IPS-18c (cell line): ENCODE data around the gene CABP7.
A peak's percentile ranks its signal among the peaks of the same experiment; 100 is the strongest.

ENCODE experiments used
- H3K4me3 ChIP-seq: 2 replicates; pipeline ENCODE4 v1.7.0; 2013; ENCODE audit warnings: low read depth, mild to moderate bottlenecking, low read length, moderate library complexity; ENCODE audit not compliant: insufficient read depth
- H3K9me3 ChIP-seq: one replicate; pipeline ENCODE4 v1.6.1; 2013; ENCODE audit warnings: mild to moderate bottlenecking, low read length, moderate library complexity; ENCODE audit not compliant: control insufficient read depth, insufficient read depth

CABP7 gene

GRCh38 chr22:29700206-29700899 lies 19.4 kb upstream of the CABP7 start:
- H3K9me3 ChIP-seq: peaks cover 7% of the 10 kb centered on the region

GRCh38 chr22:29700900-29701154 lies 19.0 kb upstream of the CABP7 start:
- Histone ChIP-seq H3K4me3 (no peak overlapping the region), H3K9me3 (peaks cover 7% of the 10 kb centered on the region)

More at GRCh38 chr22:29700206-29700899, 19.4 kb upstream of the CABP7 start:
- H3K4me3 ChIP-seq: no peak overlapping the region

- H3K4me3 ChIP-seq: no peak overlapping the region
Observed at GRCh38 chr22:29701155-29701999, 18.4 kb upstream of the CABP7 start.

GRCh38 chr22:29702000-29702930 lies 17.5 kb upstream of the CABP7 start:
- H3K4me3 ChIP-seq: no peak overlapping the region
- H3K9me3 ChIP-seq: peaks cover 7% of the 10 kb centered on the region

More at GRCh38 chr22:29701155-29701999, 18.4 kb upstream of the CABP7 start:
- peaks cover 7% of the 10 kb centered on the region for H3K9me3 ChIP-seq

GRCh38 chr22:29702931-29703501 lies 16.8 kb upstream of the CABP7 start:
- Histone ChIP-seq H3K4me3 (no peak overlapping the region), H3K9me3 (peaks cover 7% of the 10 kb centered on the region)

- H3K4me3 ChIP-seq: 0 out of 2 replicates have a peak overlapping the region, but pooled peaks have one; percentile 32
- peaks cover 7% of the 10 kb centered on the region for H3K9me3 ChIP-seq
Observed at GRCh38 chr22:29703569-29704195, 16.1 kb upstream of the CABP7 start.

- H3K4me3 ChIP-seq: no peak overlapping the region
- peaks cover 7% of the 10 kb centered on the region for H3K9me3 ChIP-seq
Observed at GRCh38 chr22:29704528-29705285, 15.1 kb upstream of the CABP7 start.

GRCh38 chr22:29705651-29706050 lies 14.2 kb upstream of the CABP7 start:
- Histone ChIP-seq H3K4me3 (no peak overlapping the region), H3K9me3 (peaks cover 7% of the 10 kb centered on the region)

GRCh38 chr22:29706486-29706885 lies 13.3 kb upstream of the CABP7 start:
- Histone ChIP-seq H3K4me3 (no peak overlapping the region), H3K9me3 (peaks cover 7% of the 10 kb centered on the region)

GRCh38 chr22:29707010-29707409 lies 12.8 kb upstream of the CABP7 start:
- no peak overlapping the region for H3K4me3 ChIP-seq

GRCh38 chr22:29707471-29707870 lies 12.3 kb upstream of the CABP7 start:
- peaks cover 7% of the 10 kb centered on the region for H3K9me3 ChIP-seq
- no peak overlapping the region for H3K4me3 ChIP-seq

More at GRCh38 chr22:29707010-29707409, 12.8 kb upstream of the CABP7 start:
- peaks cover 7% of the 10 kb centered on the region for H3K9me3 ChIP-seq

GRCh38 chr22:29710193-29710592 lies 9.6 kb upstream of the CABP7 start:
- H3K4me3 ChIP-seq: no peak overlapping the region
- no peaks in the 10 kb centered on the region for H3K9me3 ChIP-seq

GRCh38 chr22:29710922-29711593 lies 8.7 kb upstream of the CABP7 start:
- H3K4me3 ChIP-seq: no peak overlapping the region

GRCh38 chr22:29712119-29712518 lies 7.7 kb upstream of the CABP7 start:
- Histone ChIP-seq H3K4me3 (no peak overlapping the region), H3K9me3 (no peaks in the 10 kb centered on the region)

More at GRCh38 chr22:29710922-29711593, 8.7 kb upstream of the CABP7 start:
- H3K9me3 ChIP-seq: no peaks in the 10 kb centered on the region

- Histone ChIP-seq H3K4me3 (no peak overlapping the region), H3K9me3 (no peaks in the 10 kb centered on the region)
Observed at GRCh38 chr22:29713156-29713727, 6.6 kb upstream of the CABP7 start.
